GM18502 (cell line): Measurements from ENCODE around the gene KCNIP3.
"Not testable (repeated sequence)": the region's sequence is repeated elsewhere in the genome, so short reads cannot be mapped to it uniquely, and the experiment has no call there.

Experiments used
- ATAC-seq: cut with Tn5 transposase; IDR thresholded peaks from one replicate; pipeline ENCODE4 v1.9.1; 2021; ENCODE audit warnings: mild to moderate bottlenecking; ENCODE audit not compliant: unreplicated experiment, poor library complexity

The KCNIP3 gene

DNA sequence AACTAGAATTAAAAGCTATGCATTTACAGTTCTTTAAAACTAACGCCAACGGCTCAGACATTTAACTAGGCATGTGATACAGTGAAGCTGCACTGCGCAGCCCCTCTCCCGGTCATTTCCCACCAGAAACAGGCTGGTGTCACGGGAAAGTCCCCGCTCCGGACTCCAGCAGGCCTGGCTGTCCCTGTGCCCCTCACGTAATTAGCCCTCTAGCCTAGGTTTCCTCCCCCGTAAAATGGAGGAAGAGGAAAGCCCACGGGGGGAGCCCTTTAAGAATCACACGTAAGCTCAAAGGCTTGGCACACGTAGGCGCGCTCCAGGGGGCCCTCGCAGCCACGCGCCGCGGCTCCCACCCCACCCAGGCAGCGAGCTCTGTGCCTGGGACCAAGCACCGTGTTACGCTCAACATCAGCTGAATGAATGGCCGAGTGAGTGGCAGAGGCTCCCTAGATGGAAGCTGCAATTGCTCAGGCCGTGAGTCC lies 48.0 kb downstream of the KCNIP3 start:
- peak; percentile 14 for ATAC-seq

DNA sequence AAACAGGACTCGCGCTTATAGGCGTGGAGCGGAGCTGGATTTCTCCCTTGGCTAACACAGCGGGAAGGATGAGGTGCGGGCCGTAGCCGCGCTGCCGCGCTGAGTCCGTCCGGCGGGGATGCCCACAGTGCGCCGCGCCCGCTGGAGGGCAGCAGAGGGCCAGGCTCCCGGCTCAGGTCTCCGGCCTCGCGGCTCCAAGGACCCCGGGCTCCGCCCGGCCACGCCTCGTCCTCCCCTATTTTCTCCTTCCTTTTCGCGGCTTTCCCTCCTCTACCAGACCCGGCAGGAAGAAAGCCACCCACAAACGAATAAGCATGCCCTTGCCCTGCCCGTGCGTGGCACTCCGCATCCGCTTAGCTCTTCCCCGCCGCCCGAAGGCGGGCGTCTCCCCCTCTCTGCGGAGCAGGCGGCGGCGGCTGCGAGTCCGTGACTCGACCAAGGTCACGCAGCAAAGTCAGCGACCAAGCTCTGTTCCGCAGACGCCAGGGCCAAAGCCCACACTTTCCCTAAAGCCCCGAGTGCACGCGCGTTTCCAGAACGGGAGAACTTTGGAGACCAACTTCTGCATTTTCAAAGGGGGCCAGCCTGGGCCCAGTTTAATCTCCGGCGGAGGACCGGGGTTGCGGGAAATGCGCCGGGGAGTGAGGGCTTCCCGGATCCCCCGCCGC lies 48.5 kb downstream of the KCNIP3 start:
- ATAC-seq, result peak; percentile 91

DNA sequence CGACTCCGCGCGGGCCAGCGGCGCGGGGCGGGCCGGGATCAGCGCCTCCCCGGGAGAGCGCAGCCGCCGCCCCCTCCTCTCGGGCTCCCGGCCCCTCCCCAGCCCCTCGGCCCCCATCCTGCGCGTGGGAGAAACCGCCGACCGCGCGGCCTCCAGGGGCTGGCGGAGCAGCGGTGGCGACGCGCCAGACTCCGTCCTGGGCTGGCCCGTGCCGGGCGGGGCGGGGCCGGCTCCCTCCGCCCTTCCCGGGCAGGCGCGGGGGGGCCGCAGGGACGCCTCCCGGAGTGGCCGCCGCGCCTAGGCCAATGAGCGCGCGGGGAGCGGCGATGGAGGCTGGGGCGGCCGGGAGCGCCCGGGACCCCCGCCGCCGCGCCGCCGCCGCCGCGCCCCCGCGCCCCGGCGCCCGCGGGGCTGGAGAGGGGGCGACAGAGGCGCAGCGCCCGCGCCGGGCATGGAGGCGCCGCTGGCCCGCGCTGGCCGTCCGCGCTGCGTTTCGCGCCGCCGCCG lies 49.1 kb downstream of the KCNIP3 start:
- ATAC-seq, result peak; percentile 31

DNA sequence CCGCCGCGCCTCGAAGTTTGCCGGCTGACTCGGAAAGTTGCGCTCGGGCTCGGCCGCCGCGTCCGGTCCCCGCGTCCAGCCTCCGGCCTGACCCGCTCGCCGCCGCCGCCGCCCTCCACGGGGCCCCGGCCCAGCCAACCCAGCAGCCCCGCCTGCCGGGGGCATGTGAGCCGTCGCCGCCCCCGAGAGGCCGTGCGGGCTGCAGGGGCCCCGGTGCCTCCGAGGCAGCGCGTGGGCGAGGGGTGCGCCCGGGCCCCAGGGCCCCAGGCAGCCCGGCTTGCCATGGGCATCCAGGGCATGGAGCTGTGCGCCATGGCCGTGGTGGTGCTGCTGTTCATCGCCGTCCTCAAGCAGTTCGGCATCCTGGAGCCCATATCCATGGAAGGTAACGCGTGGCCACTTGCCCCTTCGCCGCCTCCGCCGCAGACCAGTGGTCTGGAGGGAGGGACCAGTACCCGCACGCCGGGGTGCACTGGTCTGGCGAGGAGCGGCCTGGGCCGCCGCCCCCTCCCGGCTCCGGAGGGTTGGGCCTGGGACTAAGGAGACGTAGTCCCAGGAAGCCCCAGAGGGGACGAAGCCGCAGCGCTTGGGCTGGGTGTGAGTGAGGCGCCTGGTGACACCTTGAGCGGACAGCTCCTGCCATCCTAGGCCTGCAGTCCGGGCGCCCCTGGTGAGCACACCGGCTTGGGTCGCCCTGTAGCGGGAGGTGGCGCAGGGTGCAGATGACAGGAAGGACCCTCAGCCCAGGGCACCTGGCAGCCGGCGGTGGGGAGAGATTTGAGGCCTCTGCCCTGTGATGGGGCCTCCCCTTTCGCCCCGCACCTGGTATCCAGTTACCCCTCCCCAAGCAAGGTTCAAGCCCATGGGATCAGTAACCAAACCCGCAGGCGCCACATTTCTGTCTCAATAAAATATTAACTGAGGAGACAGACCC lies 49.9 kb downstream of the KCNIP3 start:
- ATAC-seq, result no peak

DNA sequence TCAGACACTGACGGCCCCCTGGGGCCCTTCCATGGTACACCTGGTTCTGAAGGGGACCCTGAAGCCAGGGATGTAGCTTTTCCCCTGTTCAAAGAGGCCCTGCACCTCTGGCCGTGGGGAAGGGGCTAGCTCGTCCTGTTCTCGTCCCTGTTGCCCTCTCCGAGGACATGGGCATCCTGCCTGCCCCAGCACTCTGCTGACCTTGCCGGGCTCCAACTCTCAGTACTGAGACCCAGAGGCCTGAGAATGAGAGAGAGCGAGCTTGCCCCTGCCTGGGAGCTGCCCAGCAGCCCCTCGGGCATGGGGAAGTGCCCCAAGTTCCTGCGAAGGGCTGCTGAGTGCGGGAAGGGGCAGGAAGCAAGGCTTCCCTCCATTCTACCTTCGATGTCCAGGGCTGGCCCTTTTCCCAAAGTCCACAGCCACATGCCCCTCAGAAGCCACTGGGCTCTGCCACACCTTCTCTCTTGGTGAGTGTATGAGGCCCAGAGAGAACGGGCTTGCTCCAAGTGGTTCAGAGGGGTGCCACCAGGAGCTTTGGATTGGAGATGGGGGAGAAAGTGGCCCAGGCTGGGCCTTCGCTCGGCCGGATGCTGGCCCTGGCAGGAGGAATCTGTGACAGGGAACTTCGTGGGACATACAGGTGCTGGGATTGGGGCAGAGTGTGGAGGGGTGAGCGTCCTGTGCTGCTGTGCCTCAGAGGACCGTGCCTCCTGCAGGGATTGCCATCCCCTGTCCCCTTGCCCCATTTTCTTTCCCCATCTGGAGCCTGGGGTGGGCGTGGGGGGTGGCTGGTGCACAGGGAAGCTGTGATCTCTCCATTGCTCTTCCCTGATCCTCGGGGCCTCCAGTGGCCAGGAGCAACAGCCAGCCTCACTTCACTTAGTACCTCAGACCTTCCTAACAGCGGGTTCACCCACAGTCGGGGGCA lies 50.8 kb downstream of the KCNIP3 start:
- no peak for ATAC-seq

DNA sequence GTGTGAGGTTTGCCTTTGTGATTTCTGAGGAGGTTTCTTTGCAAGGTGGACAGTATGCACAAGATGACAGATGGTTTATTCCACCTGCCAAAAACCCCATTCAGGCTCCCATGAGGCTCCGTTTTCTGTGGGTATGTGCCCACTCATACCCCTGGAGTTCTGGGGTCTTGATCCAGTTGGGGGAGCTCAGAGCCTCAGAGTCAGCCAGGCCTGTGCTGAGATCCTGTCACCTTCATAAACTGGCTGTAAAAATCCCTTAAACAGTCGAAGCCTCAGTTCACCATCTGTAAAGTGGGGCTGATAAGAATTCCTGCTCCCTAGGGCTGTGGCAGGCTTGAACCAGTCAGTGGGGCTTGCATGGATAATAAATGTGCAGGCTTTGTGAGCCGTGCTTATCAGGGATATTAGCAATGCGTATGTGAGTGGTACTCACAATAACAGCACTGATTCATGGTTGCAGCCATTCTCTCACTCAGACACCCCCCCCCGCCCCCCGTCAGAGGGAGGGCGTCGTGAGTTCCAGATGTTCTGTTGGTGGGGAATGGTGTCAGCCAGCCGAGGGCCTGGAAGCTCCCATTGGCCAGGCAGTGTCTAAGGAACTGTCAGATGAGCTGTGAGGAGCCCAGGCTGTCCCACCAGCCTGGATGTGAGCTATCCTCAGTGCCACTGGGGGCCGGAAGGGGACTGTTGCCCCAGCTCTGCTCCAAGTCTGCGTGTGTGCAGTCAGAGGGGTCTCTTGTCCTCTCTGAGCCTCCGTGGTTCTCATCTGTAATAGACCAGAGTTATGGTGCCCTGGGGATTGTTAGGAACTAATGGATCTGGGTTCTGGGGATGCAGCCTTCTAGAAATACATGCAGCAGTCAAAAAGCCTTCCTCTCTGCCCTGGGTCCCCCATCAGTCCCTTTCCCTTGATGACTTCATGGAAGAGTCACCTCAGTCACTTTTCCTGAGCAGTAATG lies 51.7 kb downstream of the KCNIP3 start:
- no peak for ATAC-seq

DNA sequence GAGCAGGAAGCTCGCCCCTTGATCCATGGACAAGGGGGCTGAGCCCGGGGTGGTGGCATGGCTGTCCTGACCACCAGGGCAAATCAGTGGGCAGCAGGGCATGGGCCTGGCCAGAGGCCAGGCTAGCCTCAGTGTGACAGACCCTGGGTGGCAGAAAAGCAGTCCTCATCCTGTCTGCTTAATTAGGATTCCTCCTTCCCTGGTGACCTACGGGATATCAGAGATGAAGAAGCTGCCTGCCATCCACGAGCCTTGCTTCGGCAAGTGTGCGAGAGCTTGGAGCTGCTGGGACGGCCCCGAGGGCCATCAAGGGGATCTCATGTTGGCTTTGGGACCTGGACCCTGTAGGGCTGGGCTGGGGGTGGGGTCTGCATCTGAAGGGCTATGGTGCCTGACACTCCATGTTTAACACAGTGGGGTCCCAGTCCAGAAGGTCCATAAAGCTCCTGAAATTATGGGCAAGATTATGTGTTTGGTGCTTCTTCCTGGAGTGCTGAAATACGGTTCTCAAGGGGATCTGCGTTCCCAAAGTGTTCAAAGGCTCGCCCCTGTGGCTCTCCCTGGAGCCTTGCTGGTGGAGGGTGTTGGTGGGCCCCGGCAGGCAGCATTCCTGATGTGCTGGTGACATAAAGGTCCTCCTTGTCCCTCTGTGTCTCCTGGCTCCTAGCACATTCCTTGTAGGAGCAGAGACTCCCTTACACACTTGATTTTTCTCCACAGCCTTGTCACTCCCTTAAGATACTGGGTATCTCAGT lies 52.6 kb downstream of the KCNIP3 start:
- no peak for ATAC-seq

DNA sequence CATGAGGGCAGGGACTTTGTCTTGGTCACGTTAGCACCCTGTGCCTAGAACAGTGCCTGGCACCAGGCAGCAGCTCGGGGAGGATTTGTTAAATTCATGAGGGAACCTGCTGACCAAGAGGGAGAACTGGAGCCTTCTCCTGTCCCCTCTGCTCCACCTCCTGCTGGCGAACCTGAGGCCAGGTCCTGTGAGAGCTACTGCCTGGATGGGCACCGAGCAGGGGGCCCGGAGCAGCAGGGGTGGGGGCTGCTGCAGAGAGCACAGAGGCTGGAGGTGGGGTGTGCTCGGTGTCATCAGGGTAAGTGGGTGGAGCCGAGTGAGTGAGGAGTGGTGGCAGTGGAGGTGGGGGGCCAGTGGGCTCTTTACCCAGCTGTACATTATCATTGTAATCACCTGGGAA lies 53.2 kb downstream of the KCNIP3 start:
- ATAC-seq, result no peak

DNA sequence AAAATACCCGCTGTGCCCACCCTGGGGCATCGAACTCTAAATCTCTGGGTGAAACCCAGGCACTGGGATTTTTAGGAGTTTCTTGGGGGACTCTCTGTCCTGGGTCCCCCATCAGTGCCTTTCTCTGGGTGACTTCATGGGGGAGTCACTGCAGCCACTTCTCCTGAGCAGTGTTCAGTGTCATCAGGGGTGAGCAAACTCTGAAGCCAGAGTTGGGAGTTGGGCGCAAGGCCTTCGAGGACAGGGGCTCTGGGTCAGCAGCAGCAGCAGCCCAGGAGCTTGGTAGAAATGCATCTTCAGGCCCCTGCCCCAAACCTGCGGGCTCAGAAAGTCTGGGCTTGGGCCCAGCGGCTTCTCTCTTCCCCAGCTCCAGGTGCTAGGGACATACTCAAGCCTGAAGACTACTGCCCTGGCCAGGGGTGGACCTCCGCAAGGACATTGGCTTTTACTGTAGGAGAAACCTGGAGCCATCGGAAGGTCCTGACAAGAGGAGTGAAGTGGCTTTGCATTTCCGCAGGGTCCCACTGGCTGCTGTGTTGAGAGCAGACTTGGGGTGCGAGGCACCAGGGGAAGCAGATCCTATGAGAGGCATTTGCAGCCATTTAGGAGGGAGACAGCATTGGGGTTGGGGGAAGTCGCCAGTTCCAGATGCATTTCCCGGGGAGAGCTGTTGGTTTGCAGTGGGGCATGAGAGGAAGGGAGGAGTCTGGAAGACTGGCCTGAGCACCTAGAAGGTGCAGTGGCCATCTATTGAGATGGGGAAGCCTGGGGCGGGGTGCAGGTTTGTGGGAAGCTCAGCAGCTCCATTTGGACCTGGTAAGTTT lies 53.8 kb downstream of the KCNIP3 start:
- no peak for ATAC-seq

DNA sequence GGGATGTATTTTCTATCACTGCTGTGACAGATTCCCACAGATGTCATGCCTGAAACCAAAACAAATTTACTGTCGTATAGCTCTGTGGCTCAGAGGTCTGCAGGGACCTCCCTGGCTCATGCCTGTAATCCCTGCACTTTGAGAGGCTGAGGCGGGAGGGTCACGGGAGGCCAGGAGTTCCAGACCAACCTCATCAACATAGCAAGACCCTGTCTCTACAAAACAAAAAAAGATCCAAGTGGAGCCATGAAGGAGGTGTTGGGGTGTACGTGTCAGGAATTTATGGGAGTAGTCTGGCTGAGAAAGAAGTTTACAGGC lies 54.4 kb downstream of the KCNIP3 start:
- no peak for ATAC-seq

DNA sequence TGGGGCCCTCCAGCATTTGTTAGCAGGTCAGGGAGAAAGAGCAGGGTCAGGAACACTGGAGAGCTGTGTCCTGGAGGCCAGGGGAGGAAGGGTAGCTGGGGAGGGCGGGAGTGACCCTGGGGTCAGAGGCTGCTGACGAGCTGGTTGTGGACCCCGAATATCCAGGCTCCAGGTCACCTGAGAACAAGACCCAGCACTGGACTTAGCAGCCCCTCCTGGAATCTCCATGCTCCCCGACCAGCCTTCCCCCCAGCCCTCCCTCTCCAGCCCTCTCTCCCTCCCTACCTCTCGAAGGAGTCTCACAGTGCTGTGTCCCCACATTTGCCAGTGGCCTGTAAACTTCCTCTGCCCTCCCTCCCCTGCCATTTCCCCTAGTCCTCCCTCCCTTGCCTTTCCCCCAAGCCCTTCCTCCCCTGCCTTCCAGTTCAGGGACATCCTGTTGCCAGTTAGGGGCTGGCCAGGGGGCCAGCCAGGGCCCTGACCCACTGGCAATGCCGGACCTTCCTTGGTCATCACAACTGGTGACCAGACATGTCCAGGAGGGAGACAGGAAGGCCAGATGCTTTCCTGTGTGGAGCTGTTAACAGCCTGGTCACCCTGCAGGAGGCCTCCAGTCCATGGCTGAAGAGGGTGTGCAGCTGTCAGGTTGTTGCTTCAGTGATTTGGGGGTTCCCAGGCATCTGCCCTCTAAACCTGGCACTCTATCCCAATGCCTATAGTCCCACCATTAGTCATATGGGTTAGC lies 55.3 kb downstream of the KCNIP3 start:
- no peak for ATAC-seq

DNA sequence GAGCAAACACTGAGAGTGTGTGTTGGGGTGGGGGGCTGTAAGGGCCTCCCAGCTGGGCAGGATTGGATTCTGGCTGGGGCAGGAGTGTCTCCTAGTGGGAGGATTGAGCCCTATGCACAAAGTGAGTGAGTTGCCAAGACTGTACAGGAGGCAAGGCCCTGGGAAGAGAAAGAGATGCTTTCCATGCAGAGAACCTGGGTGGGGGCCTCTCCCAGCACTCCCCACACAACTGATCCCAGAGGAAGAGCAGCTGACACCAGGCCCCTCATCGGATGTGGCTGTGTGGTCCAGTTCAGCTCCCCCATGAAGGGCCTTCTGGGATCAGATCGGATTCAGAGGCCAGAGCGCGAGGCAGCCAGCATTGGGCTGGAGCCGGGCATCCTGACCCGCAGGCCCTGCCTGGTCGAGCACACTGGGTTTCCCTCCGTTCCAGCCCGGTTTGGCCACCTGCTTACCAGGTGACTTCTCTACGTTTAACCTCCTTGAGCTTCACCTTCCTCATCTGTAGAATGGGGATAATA lies 56.0 kb downstream of the KCNIP3 start:
- ATAC-seq, result no peak

DNA sequence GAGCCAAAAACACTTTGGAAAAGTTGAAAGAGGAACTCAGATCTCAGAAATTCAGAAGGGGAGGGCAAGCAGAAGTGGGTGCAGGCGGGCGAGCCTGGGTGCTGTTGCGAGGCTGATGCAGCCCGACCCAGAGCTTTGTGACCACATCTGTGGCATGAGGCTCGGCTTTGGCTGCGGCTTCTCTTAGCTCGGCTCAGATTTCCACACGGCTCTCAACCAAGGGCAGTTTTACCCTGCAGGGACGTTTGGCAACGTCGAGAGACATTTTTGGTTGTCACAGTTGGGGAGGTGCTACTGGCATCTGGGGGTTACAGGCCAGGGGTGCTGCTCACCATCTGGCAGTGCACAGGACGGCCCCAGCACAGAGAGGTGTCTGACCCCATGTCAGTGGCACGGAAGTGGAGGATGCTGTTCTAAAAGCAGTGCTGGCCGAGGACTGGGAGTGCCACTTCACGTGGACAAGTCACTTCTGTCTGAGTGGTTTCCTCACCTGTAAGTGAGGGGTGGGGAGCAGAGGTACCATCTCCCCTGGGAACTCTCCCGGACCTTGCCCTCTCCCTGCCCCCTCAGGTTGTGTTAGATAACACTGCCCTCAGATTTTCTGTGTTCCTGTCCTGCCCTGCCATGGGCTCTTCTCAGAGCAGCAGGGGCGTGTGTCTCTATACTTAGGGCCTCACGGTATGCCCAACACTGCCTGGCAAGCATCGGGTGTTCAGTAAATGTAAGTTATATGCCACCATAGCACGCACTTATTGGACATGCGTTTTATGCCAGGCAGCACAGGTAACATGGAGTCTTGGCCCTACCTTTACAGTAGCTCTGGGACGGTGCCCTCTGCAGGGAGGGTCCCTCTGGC lies 56.7 kb downstream of the KCNIP3 start:
- ATAC-seq, result no peak

DNA sequence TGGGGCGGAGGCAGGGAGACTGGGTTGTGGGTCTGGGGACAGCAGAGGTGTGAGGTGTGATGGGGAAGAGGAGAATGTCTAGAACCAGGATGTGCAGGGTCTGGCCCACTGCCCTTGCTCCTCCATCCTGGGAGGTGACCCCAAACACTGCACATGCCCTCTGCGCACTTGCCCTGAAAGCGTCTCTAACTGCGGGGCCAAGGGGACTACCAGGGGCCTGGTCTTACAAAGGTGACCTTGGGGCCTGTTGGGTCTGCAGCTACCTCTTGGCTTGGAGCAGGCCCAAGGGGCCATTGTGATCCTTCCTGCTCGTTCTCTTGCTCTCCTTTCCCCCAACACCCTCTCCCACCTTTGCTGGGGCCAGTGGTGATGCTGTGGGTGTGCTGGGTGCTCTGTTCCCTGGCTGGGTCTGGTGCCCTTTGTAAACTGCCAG lies 57.3 kb downstream of the KCNIP3 start:
- no peak for ATAC-seq

DNA sequence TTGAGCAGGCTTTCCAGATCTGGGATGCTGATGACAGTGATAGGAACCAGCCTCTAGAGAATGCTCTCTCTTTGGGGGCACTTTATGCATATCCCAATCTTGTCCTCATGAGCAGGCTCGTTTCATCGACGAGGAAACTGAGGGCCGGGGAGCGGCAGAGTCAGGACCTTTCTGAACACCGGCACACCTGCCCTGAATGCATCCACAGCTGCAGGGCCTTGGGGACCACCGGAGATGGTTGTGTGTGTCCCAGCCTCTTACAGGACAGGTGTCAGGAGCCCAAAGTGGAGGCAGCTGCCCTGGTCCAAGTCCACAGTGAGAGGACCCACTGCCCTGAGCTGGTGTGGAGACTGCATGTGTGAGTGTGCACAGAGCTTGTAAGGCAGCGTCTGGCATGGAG lies 57.8 kb downstream of the KCNIP3 start:
- no peak for ATAC-seq

DNA sequence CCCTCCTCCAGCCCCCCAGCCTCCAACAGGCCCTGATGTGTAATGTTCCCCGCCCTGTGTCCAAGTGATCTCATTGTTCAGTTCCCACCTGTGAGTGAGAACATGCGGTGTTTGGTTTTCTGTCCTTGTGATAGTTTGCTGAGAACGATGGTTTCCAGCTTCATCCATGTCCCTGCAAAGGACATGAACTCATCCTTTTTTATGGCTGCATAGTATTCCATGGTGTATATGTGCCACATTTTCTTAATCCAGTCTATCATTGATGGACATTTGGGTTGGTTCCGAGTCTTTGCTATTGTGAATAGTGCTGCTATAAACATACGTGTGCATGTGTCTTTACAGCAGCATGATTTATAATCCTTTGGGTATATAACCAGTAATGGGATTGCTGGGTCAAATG lies 58.3 kb downstream of the KCNIP3 start:
- not testable (repeated sequence) for ATAC-seq
